ENCODE results near the gene GPR149. TPM values are rescaled to one million over a fixed set of nuclear protein-coding genes. Genes with fewer than 3 reads are reported as not detected.

Gene GPR149, protein sequence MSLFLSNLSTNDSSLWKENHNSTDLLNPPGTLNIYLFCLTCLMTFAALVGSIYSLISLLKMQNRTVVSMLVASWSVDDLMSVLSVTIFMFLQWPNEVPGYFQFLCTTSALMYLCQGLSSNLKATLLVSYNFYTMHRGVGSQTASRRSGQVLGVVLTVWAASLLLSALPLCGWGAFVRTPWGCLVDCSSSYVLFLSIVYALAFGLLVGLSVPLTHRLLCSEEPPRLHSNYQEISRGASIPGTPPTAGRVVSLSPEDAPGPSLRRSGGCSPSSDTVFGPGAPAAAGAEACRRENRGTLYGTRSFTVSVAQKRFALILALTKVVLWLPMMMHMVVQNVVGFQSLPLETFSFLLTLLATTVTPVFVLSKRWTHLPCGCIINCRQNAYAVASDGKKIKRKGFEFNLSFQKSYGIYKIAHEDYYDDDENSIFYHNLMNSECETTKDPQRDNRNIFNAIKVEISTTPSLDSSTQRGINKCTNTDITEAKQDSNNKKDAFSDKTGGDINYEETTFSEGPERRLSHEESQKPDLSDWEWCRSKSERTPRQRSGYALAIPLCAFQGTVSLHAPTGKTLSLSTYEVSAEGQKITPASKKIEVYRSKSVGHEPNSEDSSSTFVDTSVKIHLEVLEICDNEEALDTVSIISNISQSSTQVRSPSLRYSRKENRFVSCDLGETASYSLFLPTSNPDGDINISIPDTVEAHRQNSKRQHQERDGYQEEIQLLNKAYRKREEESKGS
- not detected in 5 replicates for total RNA-seq (2022; extraction: Qiagen RNA extraction; ENCODE audit: low read depth)

DNA sequence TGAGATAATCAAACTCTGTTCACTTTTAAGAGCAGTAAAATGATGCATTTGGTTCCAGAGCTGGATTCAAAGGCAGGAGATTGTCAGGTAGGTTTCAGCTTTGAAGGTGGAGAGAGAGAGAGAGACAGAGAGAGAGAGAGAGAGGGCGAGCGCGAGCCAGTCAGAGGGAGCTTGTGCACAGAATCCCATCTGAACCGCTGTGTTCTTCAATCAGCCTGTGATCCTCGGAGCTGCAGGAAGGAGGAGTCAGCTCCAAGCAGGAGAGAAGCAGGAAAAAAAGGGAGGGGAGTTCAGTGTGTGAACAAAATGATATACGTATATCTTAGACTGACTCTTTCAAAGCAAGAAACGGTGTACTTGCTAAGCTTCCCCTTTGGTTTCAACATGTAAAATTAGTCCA lies at the start of gene GPR149:
Gene GPR149, minus strand, starts transcription at position 177 of the 400 bp plus-strand sequence. CDS start 575 bp downstream, outside the sequence.

DNA sequence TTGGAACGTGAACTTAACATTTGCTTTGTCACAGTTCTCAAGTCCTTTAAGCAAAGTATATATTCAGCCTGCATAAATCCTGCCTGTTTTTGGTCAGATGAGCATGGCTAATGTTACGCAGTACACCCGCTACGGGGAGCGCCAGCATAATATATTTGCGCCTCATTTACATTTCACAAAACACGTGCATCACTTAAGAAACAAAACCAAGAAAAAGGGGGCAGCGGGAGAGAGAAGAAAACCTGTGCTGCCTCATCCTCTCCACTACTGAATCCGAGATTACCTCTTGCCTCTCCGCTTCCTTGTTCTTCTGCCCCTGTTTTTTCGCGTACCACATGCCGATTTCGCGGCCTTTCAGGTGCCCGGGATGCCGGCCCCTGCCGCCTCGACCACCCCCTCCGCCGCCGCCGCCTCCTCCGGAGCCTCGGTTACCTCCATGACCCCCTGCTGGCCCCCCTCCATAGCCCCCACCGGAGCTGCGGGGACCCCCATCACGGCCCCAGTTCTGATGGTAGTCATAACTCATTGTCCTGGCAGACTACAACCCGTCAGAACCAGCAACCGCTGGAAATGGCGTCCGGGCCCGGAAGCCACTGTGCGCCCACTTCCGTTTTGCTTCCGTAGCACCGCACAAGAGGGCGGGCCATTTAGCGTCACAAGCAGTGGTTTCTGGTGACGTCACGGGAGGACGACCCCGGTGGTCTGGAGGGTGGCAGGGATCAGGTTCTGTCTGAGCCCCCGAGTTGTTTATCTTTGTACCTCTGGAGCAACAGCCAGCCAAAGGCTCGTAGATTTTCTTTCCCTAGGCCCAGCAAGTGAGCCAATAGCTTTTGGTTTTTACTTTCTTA lies 105.9 kb downstream of the GPR149 start, which contains the start of gene DHX36:
Gene DHX36, minus strand, starts transcription at position 597 of the 848 bp plus-strand sequence. Its CDS starts 71 bp downstream, at position 526.

Other genes with a start within 250 kb of the GPR149 start
- 51.9 to 66.9 TPM (median 66.3 TPM) in 5 replicates for gene DHX36, start 105.7 kb downstream of the GPR149 start, total RNA-seq (2022; extraction: Qiagen RNA extraction; ENCODE audit: low read depth)